Skeletal muscle tissue (tissue), 4 donors: Measurements from ENCODE around the gene PDE1A. TPM values are rescaled to one million over a fixed set of nuclear protein-coding genes. Genes with fewer than 3 reads are reported as not detected.

Source experiments
- H3K27ac ChIP-seq: one replicate; pipeline ENCODE4 v1.7.0; 2013; ENCODE audit warnings: mild to moderate bottlenecking, low read depth, low read length, inconsistent platforms
- H3K27me3 ChIP-seq, 3 donors: one replicate each; pipeline ENCODE4 v1.7.0; 2013; ENCODE audit warnings: low read length in 3 of 3; ENCODE audit not compliant: control insufficient read depth in 3 of 3, insufficient read depth in 3 of 3
- H3K36me3 ChIP-seq, 3 donors: one replicate each; pipeline ENCODE4 v1.7.0; 2013; ENCODE audit warnings: low read length in 3 of 3; ENCODE audit not compliant: control insufficient read depth in 3 of 3, insufficient read depth in 3 of 3
- H3K4me1 ChIP-seq, 3 donors: one replicate each; pipeline ENCODE4 v1.7.0; 2013; ENCODE audit warnings: low read length in 3 of 3, mild to moderate bottlenecking in 3 of 3; ENCODE audit not compliant: control insufficient read depth in 3 of 3, insufficient read depth in 3 of 3
- H3K4me3 ChIP-seq, 3 donors: one replicate each; pipeline ENCODE4 v1.7.0; 2013; ENCODE audit warnings: low read length in 3 of 3
- H3K9ac ChIP-seq, 3 donors: one replicate each; pipeline ENCODE4 v1.7.0; 2013; ENCODE audit warnings: low read length in 3 of 3, mild to moderate bottlenecking in 3 of 3, moderate library complexity in 2 of 3, low read depth in 1 of 3
- H3K9me3 ChIP-seq, 3 donors: one replicate each; pipeline ENCODE4 v1.7.0; 2013; ENCODE audit warnings: low read length in 3 of 3; ENCODE audit not compliant: control insufficient read depth in 3 of 3
- total RNA-seq: library from RNA; depleted of rRNA; stranded (reverse); fragments of >200 nt; gene quantifications from one replicate; pipeline ENCODE4 v1.2.3, GENCODE V29; 2014
- donor health status: Osteomylitis.

Gene PDE1A
- total RNA-seq, 1 donor from 2014 or later: 9.9 TPM

- Histone ChIP-seq H3K9me3 (no peaks in the 10 kb centered on the region), H3K4me3 (no peak overlapping the region), H3K9ac (no peak overlapping the region), H3K4me1 (no peaks in the 10 kb centered on the region), H3K27me3 (no peaks in the 10 kb centered on the region), H3K36me3 (no peaks in the 10 kb centered on the region), H3K27ac (no peak overlapping the region)
Measured at GRCh38 chr2:182261860-182262387, 164.9 kb downstream of the PDE1A start.

GRCh38 chr2:182259629-182260150 lies 167.1 kb downstream of the PDE1A start:
- Histone ChIP-seq H3K4me1 (no peaks in the 10 kb centered on the region), H3K27ac (no peak overlapping the region), H3K27me3 (no peaks in the 10 kb centered on the region), H3K4me3 (no peak overlapping the region), H3K9me3 (no peaks in the 10 kb centered on the region), H3K9ac (no peak overlapping the region), H3K36me3 (no peaks in the 10 kb centered on the region)

GRCh38 chr2:182252534-182252933 lies 174.3 kb downstream of the PDE1A start:
- H3K9ac ChIP-seq: no peak overlapping the region
- peaks cover 0 to 9% (median 0%) of the 10 kb centered on the region in 3 donors for H3K4me1 ChIP-seq

GRCh38 chr2:182248898-182249297 lies 177.9 kb downstream of the PDE1A start:
- Histone ChIP-seq H3K27ac (peak overlapping the region; percentile 46), H3K27me3 (no peaks in the 10 kb centered on the region), H3K36me3 (no peaks in the 10 kb centered on the region), H3K9ac (no peak overlapping the region), H3K4me1 (peaks cover 0 to 9% (median 0%) of the 10 kb centered on the region in 3 donors), H3K9me3 (no peaks in the 10 kb centered on the region), H3K4me3 (no peak overlapping the region)

More at GRCh38 chr2:182252534-182252933, 174.3 kb downstream of the PDE1A start:
- no peak overlapping the region for H3K27ac ChIP-seq
- no peaks in the 10 kb centered on the region for H3K27me3 ChIP-seq
- no peaks in the 10 kb centered on the region for H3K9me3 ChIP-seq
- H3K36me3 ChIP-seq: no peaks in the 10 kb centered on the region
- H3K4me3 ChIP-seq: no peak overlapping the region

- H3K27me3 ChIP-seq: no peaks in the 10 kb centered on the region
- no peak overlapping the region for H3K9ac ChIP-seq
- H3K4me3 ChIP-seq: peak overlapping the region in 1 of 3 donors; percentile 9
- H3K9me3 ChIP-seq: no peaks in the 10 kb centered on the region
- H3K36me3 ChIP-seq: no peaks in the 10 kb centered on the region
- peaks cover 0 to 9% (median 0%) of the 10 kb centered on the region in 3 donors for H3K4me1 ChIP-seq
- peak overlapping the region; percentile 46 for H3K27ac ChIP-seq
Measured at GRCh38 chr2:182248362-182248761, 178.5 kb downstream of the PDE1A start.

GRCh38 chr2:182247831-182248230 lies 179.0 kb downstream of the PDE1A start:
- no peaks in the 10 kb centered on the region for H3K9me3 ChIP-seq
- H3K27ac ChIP-seq: peak overlapping the region; percentile 46
- H3K27me3 ChIP-seq: no peaks in the 10 kb centered on the region
- peaks cover 0 to 9% (median 0%) of the 10 kb centered on the region in 3 donors for H3K4me1 ChIP-seq
- H3K4me3 ChIP-seq: no peak overlapping the region
- H3K36me3 ChIP-seq: no peaks in the 10 kb centered on the region
- no peak overlapping the region for H3K9ac ChIP-seq

GRCh38 chr2:182245963-182246362 lies 180.9 kb downstream of the PDE1A start:
- H3K9ac ChIP-seq: no peak overlapping the region
- H3K27ac ChIP-seq: no peak overlapping the region
- H3K4me1 ChIP-seq: peaks cover 0 to 12% (median 0%) of the 10 kb centered on the region in 3 donors
- H3K4me3 ChIP-seq: no peak overlapping the region
- H3K27me3 ChIP-seq: no peaks in the 10 kb centered on the region
- no peaks in the 10 kb centered on the region for H3K9me3 ChIP-seq
- H3K36me3 ChIP-seq: no peaks in the 10 kb centered on the region

- H3K9ac ChIP-seq: no peak overlapping the region
- H3K9me3 ChIP-seq: no peaks in the 10 kb centered on the region
- peaks cover 0 to 4% (median 0%) of the 10 kb centered on the region in 3 donors for H3K4me1 ChIP-seq
- H3K27ac ChIP-seq: no peak overlapping the region
- H3K4me3 ChIP-seq: no peak overlapping the region
- no peaks in the 10 kb centered on the region for H3K36me3 ChIP-seq
- no peaks in the 10 kb centered on the region for H3K27me3 ChIP-seq
Measured at GRCh38 chr2:182242609-182243008, 184.2 kb downstream of the PDE1A start.

GRCh38 chr2:182241936-182242335 lies 184.9 kb downstream of the PDE1A start:
- no peak overlapping the region for H3K9ac ChIP-seq
- H3K4me1 ChIP-seq: peaks cover 0 to 4% (median 0%) of the 10 kb centered on the region in 3 donors
- no peaks in the 10 kb centered on the region for H3K36me3 ChIP-seq
- no peak overlapping the region for H3K4me3 ChIP-seq
- no peaks in the 10 kb centered on the region for H3K27me3 ChIP-seq
- H3K27ac ChIP-seq: no peak overlapping the region
- H3K9me3 ChIP-seq: no peaks in the 10 kb centered on the region

- H3K9ac ChIP-seq: no peak overlapping the region
- H3K9me3 ChIP-seq: no peaks in the 10 kb centered on the region
- no peaks in the 10 kb centered on the region for H3K36me3 ChIP-seq
- no peaks in the 10 kb centered on the region for H3K27me3 ChIP-seq
- no peak overlapping the region for H3K27ac ChIP-seq
- H3K4me3 ChIP-seq: no peak overlapping the region
- H3K4me1 ChIP-seq: peaks cover 0 to 4% (median 0%) of the 10 kb centered on the region in 3 donors
Measured at GRCh38 chr2:182240862-182241371, 185.9 kb downstream of the PDE1A start.
